ENCODE measurements around the gene CAMTA1.

The CAMTA1 gene

DNA sequence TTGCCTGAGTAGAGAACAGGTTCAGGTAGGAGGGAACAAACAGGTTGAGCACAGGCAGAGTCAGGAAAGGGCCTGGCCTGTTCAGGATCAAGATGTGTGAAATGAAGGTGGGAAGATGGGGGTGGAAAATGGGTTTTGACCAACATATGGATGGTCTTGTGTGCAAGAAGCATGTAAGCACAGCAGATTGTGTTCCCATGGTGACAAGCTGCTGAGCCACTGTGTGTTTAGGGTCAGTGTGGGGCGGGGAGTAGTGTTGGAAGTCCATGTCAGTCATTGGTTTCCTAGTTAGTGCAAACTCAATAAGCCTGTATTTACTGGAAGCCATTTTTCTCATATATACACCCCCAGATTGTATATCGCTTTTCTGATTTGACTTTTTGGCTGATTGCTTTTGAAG, 111.9 kb downstream of the CAMTA1 start:
- DNase-seq (ENCODE audit: low read depth), result no peak
- TF ChIP-seq, protein P1, sequence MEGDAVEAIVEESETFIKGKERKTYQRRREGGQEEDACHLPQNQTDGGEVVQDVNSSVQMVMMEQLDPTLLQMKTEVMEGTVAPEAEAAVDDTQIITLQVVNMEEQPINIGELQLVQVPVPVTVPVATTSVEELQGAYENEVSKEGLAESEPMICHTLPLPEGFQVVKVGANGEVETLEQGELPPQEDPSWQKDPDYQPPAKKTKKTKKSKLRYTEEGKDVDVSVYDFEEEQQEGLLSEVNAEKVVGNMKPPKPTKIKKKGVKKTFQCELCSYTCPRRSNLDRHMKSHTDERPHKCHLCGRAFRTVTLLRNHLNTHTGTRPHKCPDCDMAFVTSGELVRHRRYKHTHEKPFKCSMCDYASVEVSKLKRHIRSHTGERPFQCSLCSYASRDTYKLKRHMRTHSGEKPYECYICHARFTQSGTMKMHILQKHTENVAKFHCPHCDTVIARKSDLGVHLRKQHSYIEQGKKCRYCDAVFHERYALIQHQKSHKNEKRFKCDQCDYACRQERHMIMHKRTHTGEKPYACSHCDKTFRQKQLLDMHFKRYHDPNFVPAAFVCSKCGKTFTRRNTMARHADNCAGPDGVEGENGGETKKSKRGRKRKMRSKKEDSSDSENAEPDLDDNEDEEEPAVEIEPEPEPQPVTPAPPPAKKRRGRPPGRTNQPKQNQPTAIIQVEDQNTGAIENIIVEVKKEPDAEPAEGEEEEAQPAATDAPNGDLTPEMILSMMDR (IDR thresholded peaks at IDR 0.05; ENCODE audit: control insufficient read depth, insufficient read depth, low read depth, low read length, missing control alignments), result no peak
- no peak overlapping the region for H3K4me3 ChIP-seq (ENCODE audit: control insufficient read depth, low read depth, low read length)

DNA sequence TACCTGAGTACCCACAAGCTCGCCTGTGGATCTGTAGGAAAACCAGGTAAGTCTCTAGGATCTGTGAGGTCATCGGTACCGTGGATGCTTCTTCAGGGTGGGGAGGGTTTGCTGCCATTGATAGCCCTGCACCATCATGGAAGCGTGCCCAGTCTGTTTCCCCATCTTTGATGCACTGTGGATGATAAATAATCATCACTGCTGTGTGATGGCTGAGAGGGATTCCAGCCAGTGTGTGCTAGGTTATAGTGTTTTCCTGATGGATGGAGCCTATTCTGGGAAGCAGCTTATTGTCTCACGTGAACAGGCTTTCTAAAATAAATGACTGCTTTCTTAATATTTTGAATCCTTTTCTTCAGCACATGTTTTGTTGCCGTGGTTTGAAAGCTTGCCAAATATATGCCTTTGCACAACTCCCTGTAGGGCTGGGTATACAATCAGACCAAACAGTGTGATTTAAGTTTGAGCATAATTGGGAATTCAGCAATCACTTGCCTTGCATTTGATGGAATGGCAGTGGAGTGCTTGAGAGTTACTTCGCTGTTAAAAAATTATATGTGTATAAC, 113.8 kb downstream of the CAMTA1 start:
- TF ChIP-seq, protein P1 (IDR thresholded peaks at IDR 0.05; ENCODE audit: control insufficient read depth, insufficient read depth, low read depth, low read length, missing control alignments), result no peak
- H3K4me3 ChIP-seq (ENCODE audit: control insufficient read depth, low read depth, low read length), result no peak overlapping the region
- no peak for DNase-seq (ENCODE audit: low read depth)

DNA sequence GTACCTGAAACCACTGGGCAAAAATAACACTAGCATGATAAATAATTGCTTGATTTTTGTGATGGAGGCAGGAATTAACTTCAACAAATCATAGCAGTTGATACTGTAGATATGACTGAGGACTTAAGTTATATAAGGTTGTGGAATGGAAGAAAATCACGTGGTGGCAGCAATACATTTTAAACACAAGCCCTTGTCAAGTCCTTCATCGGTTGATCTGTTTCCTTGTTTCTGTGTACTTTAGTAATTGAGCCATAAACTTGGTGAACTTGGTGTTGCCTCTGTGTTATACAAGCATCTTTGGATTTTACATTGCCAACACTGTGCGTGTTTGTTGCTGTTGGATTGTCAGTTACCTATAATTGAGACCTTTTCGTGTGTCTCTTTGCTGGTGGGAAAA, 114.4 kb downstream of the CAMTA1 start:
- TF ChIP-seq, protein P1 (IDR thresholded peaks at IDR 0.05; ENCODE audit: control insufficient read depth, insufficient read depth, low read depth, low read length, missing control alignments), result no peak
- H3K4me3 ChIP-seq (ENCODE audit: control insufficient read depth, low read depth, low read length), result no peak overlapping the region
- no peak for DNase-seq (ENCODE audit: low read depth)

DNA sequence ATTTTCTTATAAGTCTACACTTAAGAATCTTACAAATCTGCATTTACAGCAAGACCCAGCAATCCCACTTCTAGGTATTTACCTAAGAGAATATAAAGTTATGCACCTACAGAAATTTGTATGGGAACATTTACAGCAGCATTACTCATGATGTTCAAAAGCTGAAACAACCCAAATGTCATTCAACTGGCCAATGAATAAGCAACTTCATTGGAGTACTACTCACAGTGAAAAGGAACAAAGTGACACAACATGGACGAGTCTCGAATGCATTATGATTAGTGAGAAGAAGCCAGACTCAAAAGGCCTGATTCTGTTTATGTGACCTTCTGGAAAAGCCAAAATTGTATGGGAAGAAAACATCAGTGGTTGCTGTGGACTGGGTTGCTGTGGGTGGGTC, 116.9 kb downstream of the CAMTA1 start:
- H3K4me3 ChIP-seq (ENCODE audit: control insufficient read depth, low read depth, low read length), result no peak overlapping the region
- no peak for DNase-seq (ENCODE audit: low read depth)
- TF ChIP-seq, protein P1 (IDR thresholded peaks at IDR 0.05; ENCODE audit: control insufficient read depth, insufficient read depth, low read depth, low read length, missing control alignments), result no peak

DNA sequence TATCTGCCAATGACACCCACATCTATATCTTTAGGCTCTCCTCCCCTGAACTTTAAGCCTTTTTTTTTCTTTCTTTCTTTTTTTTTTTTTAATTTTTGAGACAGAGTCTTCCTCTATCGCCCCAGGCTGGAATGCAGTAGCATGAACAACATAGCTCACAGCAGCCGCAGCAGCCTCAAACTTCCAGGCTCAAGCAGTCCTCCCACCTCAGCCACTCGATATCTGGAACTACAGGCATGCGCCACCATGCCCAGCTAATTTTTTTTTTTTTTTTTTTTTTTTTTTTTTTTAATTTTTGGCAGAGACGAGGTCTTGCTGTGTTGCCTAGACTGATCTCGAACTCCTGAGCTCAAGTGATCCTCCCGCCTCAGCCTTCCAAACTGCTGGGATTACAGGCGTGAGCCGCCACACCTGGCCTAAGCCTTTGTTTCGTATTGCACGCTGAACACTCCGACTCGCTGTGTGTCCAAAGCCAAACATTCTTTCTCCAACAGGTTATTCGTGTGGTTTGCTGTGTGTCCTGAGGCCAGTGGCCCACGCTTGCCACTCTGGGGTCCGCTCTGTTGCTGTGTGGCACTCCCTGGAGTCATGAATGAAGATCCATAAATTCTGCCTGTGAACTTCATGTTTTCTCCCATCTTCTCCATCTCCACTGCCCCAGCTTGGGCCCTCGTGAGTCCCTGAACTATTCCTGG, 119.4 kb downstream of the CAMTA1 start:
- TF ChIP-seq, protein P1 (IDR thresholded peaks at IDR 0.05; ENCODE audit: control insufficient read depth, insufficient read depth, low read depth, low read length, missing control alignments), result no peak
- DNase-seq (ENCODE audit: low read depth), result no peak
- no peak overlapping the region for H3K4me3 ChIP-seq (ENCODE audit: control insufficient read depth, low read depth, low read length)

DNA sequence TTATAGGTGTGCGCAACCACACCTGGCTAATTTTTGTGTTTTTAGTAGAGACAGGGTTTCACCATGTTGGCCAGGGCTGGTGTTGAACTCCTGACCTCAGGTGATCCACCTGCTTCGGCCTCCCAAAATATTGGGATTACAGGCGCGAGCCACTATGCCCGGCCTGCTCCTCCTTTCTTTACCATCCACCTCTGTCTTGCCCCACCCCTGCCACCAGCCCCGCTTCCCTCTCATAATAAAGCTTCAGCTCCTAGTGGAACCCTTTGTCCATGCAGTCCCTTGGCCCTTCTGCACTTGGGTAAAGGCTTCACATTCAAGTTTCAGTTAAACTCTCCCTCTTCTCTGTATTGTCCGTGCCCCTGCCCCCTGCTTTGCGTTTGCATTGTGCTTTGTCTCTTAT, 120.1 kb downstream of the CAMTA1 start:
- TF ChIP-seq, protein P1 (IDR thresholded peaks at IDR 0.05; ENCODE audit: control insufficient read depth, insufficient read depth, low read depth, low read length, missing control alignments), result no peak
- no peak for DNase-seq (ENCODE audit: low read depth)
- H3K4me3 ChIP-seq (ENCODE audit: control insufficient read depth, low read depth, low read length), result no peak overlapping the region

Measured in AG09309 (cell line).